D341Med (cell line): ENCODE data around the gene TIGD3.

Source experiments
- DNase-seq: peaks from one replicate; pipeline ENCODE4 v3.0.0; 2012; ENCODE audit warnings: low spot score

The TIGD3 gene

GRCh38 chr11:65373839-65374580, 19.5 kb downstream of the TIGD3 start:
- no peak for DNase-seq

GRCh38 chr11:65375012-65375411, 20.5 kb downstream of the TIGD3 start:
- no peak for DNase-seq

GRCh38 chr11:65376138-65376713, 21.7 kb downstream of the TIGD3 start:
- DNase-seq: no peak

- no peak for DNase-seq
Observed at GRCh38 chr11:65377036-65377435, 22.5 kb downstream of the TIGD3 start.

GRCh38 chr11:65377777-65378176, 23.2 kb downstream of the TIGD3 start:
- DNase-seq: no peak

DNA sequence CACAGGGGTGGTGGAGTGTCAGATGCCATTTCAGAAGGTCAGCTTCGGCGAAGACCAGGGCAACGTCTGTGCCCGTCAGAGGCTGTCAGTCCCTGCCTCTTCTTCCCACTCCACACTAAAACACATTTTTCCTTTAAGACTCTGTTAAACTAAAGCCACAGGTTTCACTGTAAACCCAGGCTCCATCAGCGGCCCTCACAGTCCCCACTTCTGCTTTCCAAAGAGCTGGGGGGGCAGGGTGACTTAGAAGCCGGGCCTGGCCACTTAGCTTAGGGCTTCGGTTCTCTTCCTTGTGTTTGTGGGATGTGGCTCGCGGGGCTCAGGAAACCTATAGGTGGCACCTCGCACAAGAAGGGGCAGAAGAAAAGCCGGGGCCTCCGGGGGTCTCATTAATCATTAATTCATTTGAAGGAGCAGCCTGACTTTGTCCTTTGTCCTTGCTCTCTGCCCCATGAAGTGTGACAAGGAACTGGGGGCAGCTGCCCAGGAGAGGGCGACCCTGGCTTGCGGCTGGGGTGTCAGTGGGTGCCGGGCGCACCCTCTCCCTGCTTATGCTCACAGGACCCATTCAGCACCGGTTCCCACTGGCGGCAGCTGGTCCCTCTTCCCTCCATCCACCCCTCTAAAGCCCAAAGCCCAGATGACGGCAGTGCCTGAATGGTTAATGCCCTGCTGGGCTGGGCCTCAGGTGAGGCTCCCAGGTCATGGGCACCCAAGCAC, 23.8 kb downstream of the TIGD3 start:
- no peak for DNase-seq

GRCh38 chr11:65378928-65379638, 24.5 kb downstream of the TIGD3 start:
- DNase-seq: no peak

GRCh38 chr11:65379698-65380459, 25.3 kb downstream of the TIGD3 start:
- no peak for DNase-seq

DNA sequence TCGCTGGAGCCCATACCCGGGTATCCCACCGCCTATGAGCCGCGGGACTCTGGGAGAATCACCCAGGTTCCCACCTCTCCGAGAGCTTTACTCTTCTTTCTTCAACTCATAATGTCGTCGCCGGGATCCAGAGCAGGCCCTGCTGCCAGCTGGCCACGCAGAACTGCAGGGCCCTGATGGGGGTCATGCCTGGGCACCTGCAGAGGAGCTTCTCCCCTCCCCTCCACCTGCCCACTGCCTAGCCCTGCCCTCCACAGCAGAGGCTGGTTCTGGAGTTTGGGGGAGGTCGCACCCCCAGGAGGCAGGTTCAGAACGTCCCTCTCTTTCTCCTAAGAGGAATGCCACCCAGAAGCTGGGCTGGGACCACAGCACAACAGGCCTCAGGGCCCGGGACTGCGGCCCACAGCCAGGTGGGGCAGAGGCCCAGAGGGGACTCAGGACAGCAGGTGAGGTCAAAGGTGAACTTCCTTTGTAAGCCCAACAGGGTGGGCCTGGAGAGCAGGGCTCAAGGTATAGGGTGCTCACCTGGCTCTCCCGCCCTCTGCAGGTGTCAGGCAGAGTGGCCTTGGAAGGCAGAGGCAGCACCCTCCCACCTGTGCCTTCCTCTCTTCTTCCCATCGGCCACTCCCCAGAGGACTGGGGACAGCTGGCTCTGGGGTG, 26.0 kb downstream of the TIGD3 start:
- DNase-seq: no peak

DNA sequence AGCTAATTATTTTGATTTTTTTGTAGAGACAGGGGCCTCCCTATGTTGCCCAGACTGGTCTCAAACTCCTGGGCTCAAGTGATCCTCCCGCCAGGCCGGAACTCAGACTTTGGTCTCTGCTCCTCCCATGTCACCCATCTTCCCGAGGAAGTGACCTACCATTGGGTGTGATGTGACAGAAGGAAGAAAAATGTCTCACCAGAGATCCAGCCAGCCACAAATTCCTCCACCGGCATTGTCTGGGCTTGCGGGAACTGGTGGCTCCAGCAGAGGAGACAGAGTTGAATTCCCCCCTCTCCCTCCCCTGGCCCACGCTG, 27.1 kb downstream of the TIGD3 start:
- DNase-seq: no peak

GRCh38 chr11:65382033-65382803, 27.7 kb downstream of the TIGD3 start, which contains the start of gene SLC25A45:
TSS of gene SLC25A45 (minus strand) at chr11:65382646. CDS start at chr11:65381951, 695 bp downstream.
- DNase-seq: peak; percentile 89

DNA sequence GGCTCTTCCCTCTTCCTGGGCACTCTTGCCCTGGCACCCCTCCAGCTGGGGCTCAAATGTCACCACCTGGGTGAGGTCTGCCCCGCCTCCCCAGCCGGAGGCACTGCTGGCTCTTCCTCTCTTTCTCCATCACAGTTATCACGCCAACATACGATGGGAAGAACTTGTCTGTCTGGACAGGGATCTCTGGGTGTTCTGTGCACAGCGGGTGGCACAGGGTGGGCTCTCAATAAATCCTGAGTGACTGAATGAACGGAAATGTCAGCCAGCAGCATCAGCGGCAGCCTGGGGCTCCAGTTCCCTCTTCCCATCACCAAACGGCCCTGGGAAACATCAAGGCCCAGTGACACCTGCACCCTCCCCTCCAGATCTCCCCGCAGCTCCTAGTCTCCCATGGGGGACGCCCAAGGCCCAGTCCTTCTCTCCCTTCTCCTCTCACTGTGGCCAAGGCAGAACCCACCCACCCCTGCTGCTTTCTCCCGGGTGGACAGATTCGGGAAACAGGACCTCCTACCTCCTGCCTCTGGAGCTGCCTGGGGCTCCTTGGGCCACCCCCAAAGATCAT, 28.3 kb downstream of the TIGD3 start:
- DNase-seq: peak; percentile 64

DNA sequence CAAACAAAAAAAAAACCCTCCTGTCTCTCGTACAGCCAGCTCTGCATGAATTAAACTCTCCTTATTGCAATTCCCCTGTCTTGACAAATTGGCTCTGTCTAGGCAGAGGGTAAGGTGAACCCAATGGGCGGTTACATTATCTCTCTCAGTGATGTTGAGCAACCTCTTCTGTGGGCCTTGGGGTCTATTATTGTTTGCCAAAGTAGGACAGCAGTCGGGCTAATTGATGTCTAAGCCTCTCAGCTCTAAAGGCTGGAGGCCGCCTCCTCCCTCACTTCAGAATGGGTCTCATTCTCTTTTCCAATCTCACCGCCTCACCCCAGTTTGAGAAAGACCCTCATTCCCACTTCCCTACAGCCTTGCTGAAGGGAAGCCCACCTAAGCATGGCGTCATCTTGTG, 29.2 kb downstream of the TIGD3 start:
- no peak for DNase-seq

GRCh38 chr11:65384301-65384889, 29.8 kb downstream of the TIGD3 start:
- DNase-seq: no peak

DNA sequence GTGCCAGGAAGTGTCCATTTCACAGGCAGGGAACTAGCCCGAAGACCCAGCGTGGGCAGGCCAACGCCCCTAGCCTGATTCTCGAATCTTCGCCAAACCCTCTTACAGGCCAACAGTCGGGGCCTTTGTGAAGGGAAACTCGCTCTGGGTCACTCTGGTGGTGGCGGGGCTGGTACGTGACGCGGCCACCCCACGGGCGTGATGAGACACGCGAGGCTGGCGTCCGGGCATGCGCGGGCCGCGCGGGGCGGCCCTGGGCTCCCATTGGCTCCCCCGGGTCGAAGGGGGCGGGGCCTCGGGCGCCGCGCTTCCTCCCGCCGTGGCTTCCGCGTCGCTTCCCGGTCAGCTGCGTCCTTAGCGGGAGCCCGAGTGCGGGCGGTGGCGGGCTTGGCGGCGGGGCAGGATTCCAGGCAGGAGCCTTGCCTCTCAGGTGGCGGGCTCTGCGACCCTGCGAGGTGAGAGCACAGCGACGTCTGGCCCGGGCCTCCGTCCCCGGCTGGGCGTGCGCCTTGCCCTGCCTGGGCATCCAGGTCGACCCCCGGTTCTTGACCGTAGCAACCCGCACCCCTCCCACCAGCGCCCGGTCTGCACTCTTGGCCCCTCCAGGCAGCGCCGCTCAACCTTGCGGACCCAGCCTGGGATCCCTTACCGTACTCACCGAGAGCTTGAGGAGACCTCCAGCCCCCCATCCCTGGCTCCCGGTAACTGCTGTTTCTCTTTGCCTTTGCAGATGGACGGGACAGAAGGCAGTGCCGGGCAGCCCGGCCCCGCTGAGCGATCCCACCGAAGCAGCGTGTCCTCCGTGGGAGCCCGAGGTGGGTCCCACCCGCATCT, 32.0 kb downstream of the TIGD3 start, which contains the start of gene FRMD8:
Gene FRMD8, plus strand, starts transcription at position 331 of the 834 bp plus-strand sequence. Its CDS starts 400 bp downstream, at position 731.
- peak; percentile 98 for DNase-seq

GRCh38 chr11:65388731-65389130, 34.2 kb downstream of the TIGD3 start:
- no peak for DNase-seq

- no peak for DNase-seq
Observed at GRCh38 chr11:65389294-65389980, 34.9 kb downstream of the TIGD3 start.
